Amniotic stem cell (primary cell): ENCODE results near the gene TESK1.

Source experiments
- DNase-seq: peaks from one replicate; lab custom pipeline; 2025; lab: John Stamatoyannopoulos, UW

TESK1 gene, protein sequence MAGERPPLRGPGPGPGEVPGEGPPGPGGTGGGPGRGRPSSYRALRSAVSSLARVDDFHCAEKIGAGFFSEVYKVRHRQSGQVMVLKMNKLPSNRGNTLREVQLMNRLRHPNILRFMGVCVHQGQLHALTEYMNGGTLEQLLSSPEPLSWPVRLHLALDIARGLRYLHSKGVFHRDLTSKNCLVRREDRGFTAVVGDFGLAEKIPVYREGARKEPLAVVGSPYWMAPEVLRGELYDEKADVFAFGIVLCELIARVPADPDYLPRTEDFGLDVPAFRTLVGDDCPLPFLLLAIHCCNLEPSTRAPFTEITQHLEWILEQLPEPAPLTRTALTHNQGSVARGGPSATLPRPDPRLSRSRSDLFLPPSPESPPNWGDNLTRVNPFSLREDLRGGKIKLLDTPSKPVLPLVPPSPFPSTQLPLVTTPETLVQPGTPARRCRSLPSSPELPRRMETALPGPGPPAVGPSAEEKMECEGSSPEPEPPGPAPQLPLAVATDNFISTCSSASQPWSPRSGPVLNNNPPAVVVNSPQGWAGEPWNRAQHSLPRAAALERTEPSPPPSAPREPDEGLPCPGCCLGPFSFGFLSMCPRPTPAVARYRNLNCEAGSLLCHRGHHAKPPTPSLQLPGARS

DNA sequence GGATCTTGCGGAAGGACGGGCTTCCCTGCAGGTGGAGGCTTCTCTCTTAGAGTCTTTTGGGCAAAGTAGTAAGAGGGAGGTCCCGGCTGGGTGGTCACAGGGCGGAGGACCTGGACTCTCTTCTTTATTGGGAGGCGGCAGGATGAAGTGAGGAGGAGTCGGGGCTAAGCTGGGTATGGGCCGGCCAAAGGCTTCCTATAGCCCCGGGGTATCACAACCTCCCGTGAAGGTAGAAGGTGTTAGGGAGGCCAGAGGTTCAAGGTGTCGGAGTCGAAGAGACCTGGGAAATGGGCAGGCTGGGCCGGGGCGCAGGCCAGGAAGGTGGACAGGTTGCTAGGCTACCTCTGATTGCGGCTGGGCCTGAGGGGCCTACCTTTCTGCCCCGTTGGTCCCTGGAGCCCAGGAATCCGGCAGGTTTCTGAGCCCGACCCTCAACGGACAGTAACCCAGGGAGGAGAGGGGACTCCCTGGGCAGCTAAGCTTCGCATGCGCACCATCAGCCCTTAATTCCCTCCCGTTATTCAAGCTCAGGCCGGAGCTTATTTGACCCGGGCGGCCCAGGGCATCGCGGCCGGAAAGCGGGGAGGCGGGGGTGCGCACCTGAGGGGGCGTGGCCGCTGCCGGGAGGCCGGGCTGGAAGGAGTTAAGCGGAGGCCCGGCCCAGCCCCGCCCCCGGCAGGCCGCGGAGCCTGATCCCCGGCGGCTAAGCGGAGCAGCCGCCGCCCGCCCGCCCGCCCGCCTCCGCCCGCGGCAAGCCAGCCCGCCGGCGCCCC lies at the start of gene TESK1:
TESK1 (plus strand) TSS at position 685 of the 773 bp plus-strand sequence. CDS start 358 bp downstream, outside the sequence.
- DNase-seq: no peak

DNA sequence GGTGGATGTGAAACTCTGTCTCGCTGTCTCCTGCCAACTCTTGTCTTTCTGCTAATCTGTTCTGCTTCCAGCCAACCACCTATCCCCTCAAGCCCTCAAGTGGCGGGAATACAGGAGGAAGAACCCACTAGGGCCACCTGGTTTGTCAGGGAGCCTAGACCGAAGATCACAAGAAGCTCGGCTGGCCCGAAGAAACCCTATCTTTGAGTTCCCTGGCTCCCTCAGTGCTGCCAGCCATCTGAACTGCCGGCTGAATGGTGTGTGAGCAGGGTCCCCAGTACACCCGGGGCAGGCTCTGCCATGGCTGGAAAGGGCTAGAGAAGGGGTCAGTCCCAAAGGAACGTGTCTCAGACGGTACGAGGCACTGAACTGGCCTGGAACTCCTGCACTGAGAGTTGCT lies 49.2 kb upstream of the TESK1 start:
- no peak for DNase-seq

DNA sequence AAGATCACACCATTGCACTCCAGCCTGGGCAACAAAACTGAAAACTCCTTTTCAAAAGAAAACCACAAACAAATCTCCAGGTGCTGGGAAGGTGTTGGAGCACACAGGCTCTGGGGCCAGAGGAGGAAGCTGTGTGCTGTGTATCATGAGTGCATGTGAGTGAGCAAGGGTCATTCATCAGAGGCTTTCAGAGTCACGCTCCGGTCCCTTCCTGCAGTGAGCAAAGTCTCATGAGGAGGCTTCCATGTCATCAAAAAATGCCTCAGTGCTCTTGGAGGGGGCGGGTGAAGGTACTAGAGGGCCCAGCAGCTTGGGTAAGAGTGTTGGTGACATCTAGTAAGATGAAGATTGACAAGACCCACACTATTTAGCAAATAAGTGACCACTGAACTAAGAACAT lies 48.3 kb upstream of the TESK1 start:
- DNase-seq: no peak

DNA sequence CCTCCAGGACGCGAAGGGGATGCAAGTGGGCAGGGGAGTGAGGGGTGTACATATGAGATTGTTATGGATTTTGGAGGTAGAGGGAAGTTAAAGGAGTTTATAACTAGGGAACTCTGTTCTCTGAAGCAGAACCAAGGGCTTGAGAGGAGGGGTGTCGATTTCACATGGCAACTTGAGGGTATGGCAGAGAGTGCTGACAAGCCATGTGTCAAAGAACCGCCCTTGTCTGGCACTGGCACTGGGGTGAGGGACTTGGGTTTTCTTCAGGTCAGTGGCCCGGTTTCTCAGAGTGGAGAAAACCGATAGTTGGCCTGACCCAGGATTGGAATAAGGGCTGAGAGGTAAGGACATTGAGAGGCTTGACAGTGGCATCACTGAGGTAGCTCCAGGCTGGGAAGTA lies 47.7 kb upstream of the TESK1 start:
- no peak for DNase-seq

DNA sequence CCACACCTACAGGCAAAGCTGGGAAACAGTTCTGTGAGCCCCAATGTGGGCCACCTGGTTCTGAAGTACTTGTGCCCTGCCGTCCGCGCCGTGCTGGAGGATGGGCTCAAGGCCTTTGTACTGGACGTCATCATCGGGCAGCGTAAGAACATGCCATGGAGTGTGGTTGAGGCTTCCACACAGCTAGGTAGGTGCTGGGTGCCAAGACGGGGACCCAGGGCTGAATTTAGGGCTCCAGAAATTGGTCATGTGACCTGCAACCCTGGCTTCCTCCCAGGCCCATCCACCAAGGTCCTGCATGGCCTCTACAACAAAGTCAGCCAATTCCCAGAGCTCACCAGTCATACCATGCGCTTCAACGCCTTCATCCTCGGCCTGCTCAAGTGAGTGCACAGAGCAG lies 46.9 kb upstream of the TESK1 start:
- no peak for DNase-seq

DNA sequence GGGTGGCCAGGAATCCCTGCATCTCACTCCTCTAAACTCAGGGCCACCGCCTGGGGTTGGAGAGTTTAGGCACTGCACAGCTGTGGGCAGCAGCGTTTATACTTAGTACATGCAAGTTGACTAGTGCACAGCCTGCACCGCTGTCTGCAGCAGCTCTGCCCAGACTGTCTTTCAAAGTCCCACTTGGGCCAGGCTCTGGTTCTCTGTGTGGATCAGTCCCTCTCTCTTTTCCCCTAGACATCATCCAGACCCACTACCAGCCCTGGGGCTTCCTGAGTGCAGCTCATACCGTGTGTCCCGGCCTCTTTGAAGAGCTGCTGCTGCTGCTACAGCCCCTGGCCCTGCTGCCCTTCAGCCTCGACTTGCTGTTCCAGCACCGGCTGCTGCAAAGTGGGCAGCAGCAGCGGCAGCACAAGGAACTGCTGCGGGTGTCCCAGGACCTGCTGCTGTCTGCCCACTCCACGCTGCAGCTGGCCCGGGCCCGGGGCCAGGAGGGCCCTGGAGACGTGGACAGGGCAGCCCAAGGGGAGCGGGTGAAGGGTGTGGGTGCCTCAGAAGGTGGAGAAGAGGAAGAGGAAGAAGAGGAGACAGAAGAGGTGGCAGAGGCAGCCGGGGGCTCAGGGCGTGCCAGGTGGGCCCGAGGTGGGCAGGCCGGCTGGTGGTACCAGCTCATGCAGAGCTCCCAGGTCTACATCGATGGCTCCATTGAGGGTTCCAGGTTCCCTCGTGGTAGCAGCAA lies 45.1 kb upstream of the TESK1 start:
- no peak for DNase-seq

DNA sequence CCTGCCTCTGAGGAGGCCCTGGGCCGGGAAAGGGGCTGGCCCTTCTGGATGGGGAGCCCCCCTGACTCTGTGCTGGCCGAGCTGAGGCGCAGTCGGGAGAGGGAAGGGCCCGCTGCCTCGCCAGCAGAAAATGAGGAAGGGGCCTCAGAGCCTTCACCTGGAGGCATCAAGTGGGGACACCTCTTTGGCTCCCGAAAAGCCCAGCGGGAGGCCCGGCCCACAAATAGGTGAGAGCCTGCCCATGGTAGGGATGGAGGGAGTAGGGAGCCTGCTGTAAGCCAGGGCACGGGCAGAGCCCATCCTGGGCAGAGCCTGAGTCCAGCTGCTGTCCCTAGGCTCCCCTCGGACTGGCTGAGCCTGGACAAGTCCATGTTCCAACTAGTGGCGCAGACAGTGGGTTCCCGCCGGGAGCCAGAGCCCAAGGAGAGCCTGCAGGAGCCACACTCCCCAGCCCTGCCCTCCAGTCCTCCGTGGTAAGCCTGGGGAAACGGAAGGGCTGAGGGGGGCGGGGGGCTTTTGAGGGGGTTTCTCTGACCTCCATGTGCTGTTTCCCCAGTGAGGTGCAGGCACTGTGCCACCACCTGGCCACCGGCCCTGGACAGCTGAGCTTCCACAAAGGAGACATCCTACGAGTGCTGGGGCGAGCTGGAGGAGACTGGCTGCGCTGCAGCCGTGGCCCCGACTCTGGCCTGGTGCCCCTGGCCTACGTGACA lies 44.3 kb upstream of the TESK1 start:
- no peak for DNase-seq

DNA sequence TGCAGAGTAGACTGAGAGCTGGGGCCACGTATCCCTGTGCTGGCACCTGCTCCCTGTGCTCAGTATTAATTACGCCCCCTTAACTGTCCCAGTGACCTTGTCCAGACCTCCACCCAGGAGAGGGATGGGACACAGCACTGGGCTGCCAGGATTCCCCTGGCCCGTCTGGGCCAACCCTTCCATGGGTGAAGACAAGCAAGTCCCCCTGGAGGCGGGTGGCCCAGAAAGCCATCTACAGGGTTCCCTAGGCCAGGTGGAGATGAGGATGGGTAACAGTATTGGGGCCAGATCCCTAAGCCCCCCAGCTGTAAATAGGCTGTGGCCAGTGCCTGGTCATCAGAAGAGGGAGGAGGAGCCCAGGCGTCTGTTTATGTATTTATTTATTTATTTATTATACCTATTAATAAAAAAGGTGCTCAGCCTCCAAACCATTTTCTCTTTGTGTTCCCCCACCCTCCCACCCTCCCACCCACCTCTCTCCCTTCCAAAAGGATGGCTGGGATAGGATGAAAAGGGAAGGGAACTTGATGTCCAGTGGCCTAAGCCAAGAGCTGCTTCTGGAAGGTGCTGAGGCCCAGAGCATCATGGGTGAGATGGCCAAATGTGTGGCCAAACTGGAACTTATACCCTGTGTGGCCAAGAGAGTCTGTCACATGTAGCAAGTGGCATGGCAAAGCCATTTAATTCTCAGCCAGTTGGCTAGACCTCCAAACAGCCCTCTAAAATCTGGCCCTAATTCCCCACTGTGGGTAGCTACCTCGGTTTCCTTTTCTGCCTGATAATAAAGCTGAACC lies 43.4 kb upstream of the TESK1 start:
- DNase-seq: no peak

DNA sequence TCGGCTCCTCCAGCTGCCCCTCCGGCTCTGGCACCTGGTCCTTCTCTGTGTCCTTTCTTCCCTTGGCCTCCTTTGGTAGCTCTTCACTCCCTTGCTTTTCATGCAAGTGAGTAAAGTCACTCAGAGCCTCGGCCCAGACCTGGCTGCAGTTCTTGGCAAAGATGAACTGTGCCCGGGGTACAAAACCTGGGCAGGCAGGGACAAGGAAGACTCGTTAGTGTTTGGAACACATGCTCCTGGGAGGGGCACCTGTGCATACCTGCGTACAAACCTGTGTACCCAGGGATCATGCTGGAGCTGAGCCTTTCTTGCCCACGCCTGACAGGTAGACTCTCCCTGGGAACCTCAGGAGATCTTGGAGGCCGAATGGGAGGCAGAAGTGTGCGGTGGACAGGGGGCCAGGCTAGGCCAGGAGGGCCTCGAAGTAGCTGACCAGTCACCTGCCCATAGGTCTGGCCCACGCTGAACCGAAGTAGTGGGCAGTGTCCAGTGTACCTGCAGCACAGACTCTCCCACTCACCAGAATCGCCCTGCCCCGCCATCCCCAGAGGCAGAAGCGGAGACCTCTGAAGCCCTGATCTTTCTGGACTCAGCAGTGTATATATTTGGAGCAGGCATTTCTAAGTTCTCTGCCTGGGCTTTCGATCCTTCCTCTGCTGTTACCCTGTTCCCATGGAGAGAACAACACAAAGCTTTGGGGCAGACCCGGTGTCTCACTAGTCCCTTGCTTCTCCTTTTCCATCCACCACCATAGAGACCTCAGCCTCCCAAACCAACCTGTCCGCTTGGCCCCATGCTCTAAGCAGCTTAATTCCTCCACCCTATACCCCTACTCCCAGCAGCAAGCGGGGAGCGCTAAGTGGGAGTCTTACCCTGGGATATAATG lies 41.9 kb upstream of the TESK1 start:
- DNase-seq: no peak

DNA sequence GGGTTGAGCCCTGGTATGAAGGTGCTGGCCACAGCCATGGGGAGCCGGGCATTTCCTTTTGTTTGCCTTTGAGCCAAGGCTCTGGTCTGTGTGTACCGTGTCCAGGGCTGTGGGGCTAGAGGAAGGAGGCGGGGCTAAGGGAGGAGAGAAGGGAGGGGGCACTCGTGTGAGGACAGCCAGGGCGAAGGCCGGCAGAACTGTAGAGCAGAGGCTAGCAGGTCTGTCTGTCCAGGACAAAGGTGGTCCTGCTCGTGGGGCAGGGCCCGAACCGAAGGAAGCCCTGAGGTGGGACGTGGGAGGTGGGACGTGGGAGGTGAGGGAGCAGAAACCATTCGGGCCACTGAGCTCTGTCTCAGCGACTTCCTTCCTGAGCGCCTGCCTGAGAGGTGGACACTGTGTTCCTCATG lies 41.3 kb upstream of the TESK1 start:
- DNase-seq: no peak

DNA sequence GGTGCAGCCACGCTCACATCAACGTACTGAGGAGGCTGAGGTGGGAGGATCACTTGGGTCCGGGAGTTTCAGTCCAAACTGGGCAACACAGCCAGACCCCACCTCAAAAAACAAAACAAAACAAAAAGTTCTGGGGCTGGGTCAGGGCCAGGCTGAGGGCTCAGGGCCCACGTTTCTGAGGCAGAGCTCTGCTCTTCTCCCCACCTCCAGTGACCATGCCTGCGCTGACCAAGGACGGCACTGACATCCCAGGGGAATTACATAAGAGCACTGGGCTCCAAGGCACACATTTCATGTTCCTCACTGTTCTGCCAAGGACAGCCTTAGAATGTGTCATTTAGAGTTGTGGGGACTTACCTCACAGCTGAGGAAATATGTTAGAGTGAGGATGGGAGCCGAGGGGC lies 40.4 kb upstream of the TESK1 start:
- DNase-seq: no peak

DNA sequence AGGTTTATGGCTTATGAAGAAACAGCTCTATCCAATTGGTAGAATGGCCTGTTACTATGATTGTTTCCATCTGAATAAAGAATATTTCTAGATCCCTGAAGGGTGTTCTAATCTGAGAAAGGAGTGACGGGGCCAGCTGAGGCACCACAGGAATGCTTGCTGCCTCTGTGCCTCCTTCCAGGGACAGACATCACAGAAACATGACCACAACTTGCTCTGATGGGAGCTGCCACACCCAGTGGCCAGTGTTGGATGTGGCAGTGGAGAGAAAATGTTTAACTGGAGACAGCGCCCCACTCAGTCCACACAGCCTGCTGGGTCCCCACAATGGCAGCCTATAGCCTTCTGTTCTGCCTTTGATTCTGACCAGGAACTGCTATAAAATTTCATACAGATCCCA lies 38.6 kb upstream of the TESK1 start:
- no peak for DNase-seq

DNA sequence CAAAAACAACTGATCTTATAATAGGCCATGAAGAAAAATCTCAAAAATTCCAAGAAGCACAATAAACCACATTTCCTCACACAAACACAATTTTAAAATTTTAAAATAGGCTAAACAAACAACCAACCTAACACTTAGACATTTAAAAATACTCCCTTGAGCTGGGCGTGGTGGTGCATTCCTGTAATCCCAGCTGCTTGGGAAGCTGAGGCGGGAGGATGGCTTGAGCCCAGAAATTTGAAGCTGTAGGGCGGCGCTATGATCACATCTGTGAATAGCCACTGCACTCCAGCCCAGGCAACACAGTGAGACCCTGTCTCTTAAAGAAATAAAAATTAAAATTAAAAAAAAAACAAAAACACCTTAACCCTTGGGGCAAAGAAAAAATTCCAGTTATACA lies 36.9 kb upstream of the TESK1 start:
- no peak for DNase-seq

DNA sequence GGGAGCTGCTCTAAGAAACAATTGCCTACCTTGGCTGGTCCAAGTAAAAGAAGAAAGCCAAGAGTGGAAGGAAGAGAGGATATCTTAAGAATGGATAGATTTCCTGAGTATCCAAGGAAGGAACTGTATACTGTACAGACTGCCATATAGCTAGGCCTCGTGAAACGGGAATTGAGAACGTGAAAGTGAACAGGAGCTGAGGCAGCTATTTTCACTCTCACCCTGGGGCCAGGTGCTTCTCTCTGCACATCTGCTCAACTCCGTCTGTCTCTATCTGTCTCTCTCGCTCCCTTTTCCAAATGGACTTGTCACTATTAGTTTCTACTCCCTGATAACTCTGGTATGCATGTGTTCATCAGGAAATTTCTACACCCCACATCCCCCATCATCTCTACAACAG lies 35.9 kb upstream of the TESK1 start:
- DNase-seq: no peak

DNA sequence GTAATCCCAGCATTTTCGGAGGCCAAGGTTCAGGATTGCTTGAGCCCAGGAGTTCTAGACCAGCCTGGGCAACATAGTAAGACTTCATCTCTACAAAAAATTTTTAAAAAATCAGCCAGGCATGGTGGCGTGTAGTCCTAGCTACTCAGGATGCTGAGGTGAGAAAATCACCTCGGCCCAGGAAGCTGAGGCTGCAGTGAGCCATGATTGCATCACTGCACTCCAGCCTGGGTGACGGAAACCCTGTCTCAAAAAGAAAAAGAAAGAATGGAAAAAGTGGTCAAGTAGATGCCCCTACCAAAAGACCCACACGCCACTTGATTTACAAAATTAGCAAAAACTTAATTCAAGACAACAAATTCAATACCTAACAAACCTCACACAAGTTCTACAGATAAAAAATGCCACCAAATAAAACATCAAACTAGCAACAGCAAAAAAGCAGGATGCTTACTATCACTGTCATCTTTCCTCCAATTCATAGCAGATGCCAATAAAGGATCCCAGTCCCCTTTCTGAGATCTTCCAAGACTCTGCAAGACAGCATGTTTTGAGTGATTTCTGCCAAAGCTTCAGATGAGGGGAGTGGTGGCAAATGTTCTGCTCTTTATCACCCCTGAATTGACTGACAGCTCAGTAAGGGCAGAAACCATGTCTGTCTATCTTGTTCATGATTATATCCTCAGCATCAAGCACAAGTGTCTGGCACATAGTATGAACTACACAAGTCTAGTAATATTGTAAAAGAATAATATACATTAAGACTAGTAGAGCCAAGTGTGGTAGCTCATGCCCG lies 34.2 kb upstream of the TESK1 start:
- DNase-seq: no peak

DNA sequence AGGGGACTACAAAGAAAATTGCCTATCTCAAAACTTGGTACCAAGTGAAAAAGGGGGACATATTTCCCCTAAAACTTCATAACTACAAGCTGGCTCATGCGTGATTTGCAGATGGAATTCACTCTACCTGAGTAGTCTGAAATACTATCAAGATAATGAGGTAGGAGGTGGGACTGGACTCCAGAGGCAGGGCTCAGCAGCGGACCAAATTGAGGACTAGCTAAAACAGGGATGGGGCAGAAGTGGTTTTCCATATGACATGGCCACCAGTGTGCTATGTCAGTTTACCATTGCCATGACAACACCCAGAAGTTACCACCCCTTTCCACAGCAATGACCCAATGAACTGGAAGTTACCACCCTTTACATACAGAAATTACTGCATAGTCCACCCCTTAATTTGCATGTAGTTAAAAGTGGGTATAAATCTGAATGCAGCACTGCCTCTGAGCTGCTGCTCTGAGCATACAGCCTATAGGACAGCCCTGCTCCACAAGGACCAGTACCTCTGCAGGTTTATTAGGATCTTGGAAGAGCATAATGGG lies 30.4 kb upstream of the TESK1 start:
- DNase-seq: no peak

DNA sequence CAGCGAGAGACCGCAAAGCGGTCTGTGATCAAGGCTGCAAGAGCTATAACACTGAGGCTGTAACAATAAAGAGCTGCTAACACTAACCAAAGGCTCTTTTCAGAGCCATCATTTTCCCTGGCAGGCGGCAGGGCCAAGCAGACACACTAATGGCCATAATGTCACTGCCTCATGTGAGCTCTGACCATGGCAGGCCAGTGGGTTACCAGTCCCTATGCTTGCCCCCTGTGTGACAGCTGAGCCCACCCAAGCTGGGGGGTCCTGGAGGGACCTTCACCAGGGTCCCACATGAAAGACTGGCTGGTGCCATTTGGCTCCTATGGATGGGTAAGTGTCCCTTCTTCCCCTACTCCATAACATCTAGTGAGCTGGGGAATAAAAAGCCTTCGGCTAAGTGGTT lies 29.6 kb upstream of the TESK1 start:
- no peak for DNase-seq

DNA sequence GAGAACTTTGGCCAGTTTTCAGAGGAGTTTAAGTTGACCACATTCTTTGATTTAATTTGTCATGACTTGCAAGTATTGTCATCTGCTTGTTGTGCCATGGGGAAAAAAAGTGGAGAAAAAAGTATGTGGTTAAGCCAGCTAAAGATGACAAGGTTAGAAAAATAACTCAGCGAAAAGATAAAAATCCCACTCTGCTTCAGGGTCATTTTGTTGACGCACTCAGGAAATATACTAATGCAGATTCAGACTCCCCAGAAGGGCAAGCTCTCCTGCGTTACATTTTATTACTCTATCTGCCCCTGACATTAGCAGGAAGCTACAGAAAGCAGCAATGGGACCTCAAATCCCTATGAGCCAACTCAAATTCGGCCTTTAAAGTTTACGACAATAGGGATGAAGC lies 27.6 kb upstream of the TESK1 start:
- no peak for DNase-seq

DNA sequence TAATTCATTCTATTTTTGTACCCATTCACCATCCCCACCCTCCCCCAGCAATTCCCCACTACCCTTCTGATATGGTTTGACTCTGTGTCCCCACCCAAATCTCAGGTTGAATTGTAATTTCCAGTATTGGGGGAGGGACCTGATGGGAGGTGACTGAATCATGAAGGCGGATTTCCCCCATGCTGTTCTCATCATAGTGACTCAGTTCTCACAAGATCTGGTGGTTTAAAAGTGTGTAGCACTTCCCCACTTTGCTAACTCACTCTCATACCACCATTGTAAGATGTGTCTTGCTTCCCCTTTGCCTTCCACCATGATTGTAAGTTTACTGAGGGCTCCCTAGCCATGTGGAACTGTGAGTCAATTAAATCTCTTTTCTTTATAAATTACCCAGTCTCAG lies 25.9 kb upstream of the TESK1 start:
- no peak for DNase-seq
